Fibroblast of lung (primary cell): ENCODE data around the gene GGCT. TPM values are rescaled to one million over a fixed set of nuclear protein-coding genes. Genes with fewer than 3 reads are reported as not detected.

ENCODE experiments used
- DNase-seq, 2 donors: peaks; one replicate each; pipeline versions ENCODE4 v3.0.0 to v3.0.0-alpha.2; 2010; ENCODE audit warnings: low read depth in 2 of 2
- H2AFZ ChIP-seq: 2 replicates; pipeline ENCODE4 v1.5.1; 2012; ENCODE audit warnings: low read length, control low read depth, inconsistent platforms
- H3K27ac ChIP-seq: 2 replicates; pipeline ENCODE4 v1.5.1; 2011; ENCODE audit warnings: low read length, control low read depth; ENCODE audit not compliant: insufficient read depth
- H3K27me3 ChIP-seq: 2 replicates; pipeline ENCODE4 v1.5.1; 2011; ENCODE audit warnings: mild to moderate bottlenecking, low read length; ENCODE audit not compliant: control insufficient read depth, insufficient read depth
- H3K36me3 ChIP-seq: 2 replicates; pipeline ENCODE4 v1.5.1; 2011; ENCODE audit warnings: low read length; ENCODE audit not compliant: control insufficient read depth, insufficient read depth
- H3K4me1 ChIP-seq: 2 replicates; pipeline ENCODE4 v1.5.1; 2011; ENCODE audit warnings: low read length; ENCODE audit not compliant: control insufficient read depth, insufficient read depth; ENCODE audit errors: extremely low read depth
- H3K4me2 ChIP-seq: 2 replicates; pipeline ENCODE4 v1.5.1; 2011; ENCODE audit warnings: low read length, control low read depth; ENCODE audit not compliant: insufficient read depth; ENCODE audit errors: extremely low read depth
- H3K4me3 ChIP-seq, 4 experiments: fragments of 200-600 bp in 1 of 4; sonication (generic) in 1 of 4; replicated peaks in 1 of 4; 2 replicates each; pipeline ENCODE4 v1.5.1; 2011 to 2016; ENCODE audit warnings: low read length in 4 of 4, low read depth in 3 of 4, mild to moderate bottlenecking in 3 of 4, control low read depth in 2 of 4, inconsistent platforms in 1 of 4, mixed read lengths in 1 of 4; ENCODE audit not compliant: insufficient read depth in 1 of 4; ENCODE audit errors: control extremely low read depth in 1 of 4
- H3K79me2 ChIP-seq: 2 replicates; pipeline ENCODE4 v1.5.1; 2012; ENCODE audit warnings: mild to moderate bottlenecking, low read length, inconsistent platforms; ENCODE audit not compliant: control insufficient read depth, insufficient read depth
- H3K9ac ChIP-seq: 2 replicates; pipeline ENCODE4 v1.5.1; 2011; ENCODE audit warnings: mild to moderate bottlenecking, low read length, control low read depth; ENCODE audit not compliant: insufficient read depth
- H3K9me3 ChIP-seq: 2 replicates; pipeline ENCODE4 v1.5.1; 2012; ENCODE audit warnings: low read depth, low read length; ENCODE audit not compliant: control insufficient read depth, insufficient read depth
- H4K20me1 ChIP-seq: 2 replicates; pipeline ENCODE4 v1.5.1; 2011; ENCODE audit warnings: low read length; ENCODE audit not compliant: control insufficient read depth, insufficient read depth; ENCODE audit errors: extremely low read depth
- CTCF ChIP-seq, 2 donors: IDR thresholded peaks in 1 of 2; conservative IDR thresholded peaks in 1 of 2; 1 replicate in 1 of 2; 2 replicates in 1 of 2; pipeline ENCODE4 v1.5.1; 2011 to 2012; ENCODE audit warnings: low read length in 2 of 2, control low read depth in 1 of 2, inconsistent platforms in 1 of 2, low read depth in 1 of 2, mild to moderate bottlenecking in 1 of 2
- EZH2 ChIP-seq: IDR thresholded peaks from 2 replicates; pipeline ENCODE4 v1.5.1; 2012; ENCODE audit warnings: low read length, control low read depth, mild to moderate bottlenecking; ENCODE audit errors: missing control alignments
- polyA plus RNA-seq, 2 donors: library from polyadenylated mRNA; depleted of rRNA in 1 of 2; stranded (reverse) in 1 of 2; unstranded in 1 of 2; fragments of >200 nt; gene quantifications; 2 replicates each; pipeline ENCODE4 v1.2.1, GENCODE V29; 2011 to 2012; ENCODE audit warnings: missing spikeins in 1 of 2
- total RNA-seq: library from RNA; depleted of rRNA; stranded (reverse); fragments of >200 nt; gene quantifications from 2 replicates; pipeline ENCODE4 v1.2.1, GENCODE V29; 2014

The GGCT gene
- total and polyA plus RNA-seq, 2 donors (not counting 1 experiment from before 2014, with no cell fraction given) = 21.6 to 24.6 TPM

- H3K4me3 ChIP-seq = no peak overlapping the region
- H2AFZ ChIP-seq = no peak overlapping the region
- no peak overlapping the region for H3K27ac ChIP-seq
- no peak for DNase-seq
- no peak overlapping the region for H3K9ac ChIP-seq
- no peak overlapping the region for H3K4me2 ChIP-seq
- H3K36me3 ChIP-seq = no peaks in the 10 kb centered on the region
- peaks cover 51% of the 10 kb centered on the region for H3K4me1 ChIP-seq
- no peaks in the 10 kb centered on the region for H4K20me1 ChIP-seq
- peaks cover 2% of the 10 kb centered on the region for H3K79me2 ChIP-seq
- no peaks in the 10 kb centered on the region for H3K9me3 ChIP-seq
- TF ChIP-seq EZH2 = no peak
- TF ChIP-seq CTCF (conservative IDR thresholded peaks at IDR 0.05 in 1 of 2, IDR thresholded peaks at IDR 0.05 in 1 of 2; ENCODE audit: low read depth in 1 of 2, low read length in 2 of 2) = no peak
- H3K27me3 ChIP-seq = no peaks in the 10 kb centered on the region
These were observed 32.4 kb downstream of the GGCT start for GRCh38 chr7:30472081-30472783.

- no peaks in the 10 kb centered on the region for H3K79me2 ChIP-seq
- H3K4me1 ChIP-seq = peaks cover 49% of the 10 kb centered on the region
- H3K27me3 ChIP-seq = no peaks in the 10 kb centered on the region
- H3K4me3 ChIP-seq = no peak overlapping the region
- no peak overlapping the region for H3K9ac ChIP-seq
- H3K27ac ChIP-seq = peak overlapping the region; percentile 89
- peak overlapping the region; percentile 34 for H3K4me2 ChIP-seq
- DNase-seq = no peak
- no peaks in the 10 kb centered on the region for H3K9me3 ChIP-seq
- no peaks in the 10 kb centered on the region for H4K20me1 ChIP-seq
- no peak for TF ChIP-seq EZH2
- TF ChIP-seq CTCF (conservative IDR thresholded peaks at IDR 0.05 in 1 of 2, IDR thresholded peaks at IDR 0.05 in 1 of 2; ENCODE audit: low read depth in 1 of 2, low read length in 2 of 2) = no peak
- no peak overlapping the region for H2AFZ ChIP-seq
- H3K36me3 ChIP-seq = no peaks in the 10 kb centered on the region
These were observed 33.4 kb downstream of the GGCT start for GRCh38 chr7:30471205-30471604.

GRCh38 chr7:30470771-30471170 lies 33.9 kb downstream of the GGCT start:
- Histone ChIP-seq H3K4me3 (peak overlapping the region in 2 of 4 experiments; percentile 18 to 23), H2AFZ (no peak overlapping the region), H4K20me1 (no peaks in the 10 kb centered on the region), H3K9me3 (no peaks in the 10 kb centered on the region), H3K36me3 (no peaks in the 10 kb centered on the region), H3K4me2 (peak overlapping the region; percentile 67), H3K27ac (peak overlapping the region; percentile 89), H3K4me1 (peaks cover 51% of the 10 kb centered on the region), H3K27me3 (no peaks in the 10 kb centered on the region), H3K9ac (no peak overlapping the region), H3K79me2 (no peaks in the 10 kb centered on the region)
- peak; percentile 89 to 92 for DNase-seq
- TF ChIP-seq EZH2 (no peak), CTCF (conservative IDR thresholded peaks at IDR 0.05 in 1 of 2, IDR thresholded peaks at IDR 0.05 in 1 of 2; ENCODE audit: low read depth in 1 of 2, low read length in 2 of 2) (no peak)
